Muscle of arm (tissue), 14 donors: ENCODE data around the gene OR2M4. TPM values are rescaled to one million over a fixed set of nuclear protein-coding genes. Genes with fewer than 3 reads are reported as not detected.
"Not testable (repeated sequence)": the region's sequence is repeated elsewhere in the genome, so short reads cannot be mapped to it uniquely, and the experiment has no call there.

Experiments
- DNase-seq: peaks from one replicate; pipeline ENCODE4 v3.0.0-alpha.2; 2013
- long read RNA-seq, 11 donors: transcript quantifications; one replicate each; lab custom pipeline, GENCODE V29; 2026
- polyA plus RNA-seq, 12 donors: library from polyadenylated mRNA; unstranded; fragments of 120-200 nt; gene quantifications; one replicate each; pipeline ENCODE4 v1.2.1, GENCODE V29; 2013; ENCODE audit not compliant: insufficient read length in 12 of 12

The OR2M4 gene
- polyA plus RNA-seq: under 1 TPM in 6 of 12 donors, not detected in 6; 0.03 to 0.07 (median 0.04) TPM
- long read RNA-seq, donor 1: 0 reads
- long read RNA-seq, donor 2: 0 reads
- long read RNA-seq, donor 3: 0 reads
- long read RNA-seq, donor 4: 0 reads
- long read RNA-seq, donor 5: 0 reads
- long read RNA-seq, donor 6: 0 reads
- long read RNA-seq, donor 7: 0 reads
- long read RNA-seq, donor 8: 0 reads
- long read RNA-seq, donor 9: 0 reads
- long read RNA-seq, donor 10: 0 reads
- long read RNA-seq, donor 11: 0 reads

DNA sequence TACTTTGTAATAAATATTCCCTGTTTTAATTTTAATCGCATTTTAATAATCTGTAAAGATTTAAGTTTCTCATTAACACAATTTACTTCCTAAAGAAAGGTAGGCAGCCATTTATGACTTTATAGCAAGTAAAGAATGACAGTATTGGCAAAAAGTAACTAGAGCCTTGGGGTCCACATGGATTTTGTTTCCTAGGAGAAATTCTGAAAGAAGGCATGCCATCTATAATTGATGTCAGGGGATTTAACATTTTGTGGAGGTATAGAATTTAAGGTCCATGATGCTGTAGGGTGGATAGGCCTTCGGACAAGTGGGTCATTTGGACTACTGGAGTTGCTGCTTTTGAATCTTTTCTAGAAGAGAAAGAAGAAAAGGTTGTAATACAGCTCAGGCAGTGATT, at the start of gene OR2M4:
Gene OR2M4, plus strand, starts transcription at position 301 of the 400 bp plus-strand sequence. CDS start 7,512 bp downstream, outside the sequence.
- no peak for DNase-seq

DNA sequence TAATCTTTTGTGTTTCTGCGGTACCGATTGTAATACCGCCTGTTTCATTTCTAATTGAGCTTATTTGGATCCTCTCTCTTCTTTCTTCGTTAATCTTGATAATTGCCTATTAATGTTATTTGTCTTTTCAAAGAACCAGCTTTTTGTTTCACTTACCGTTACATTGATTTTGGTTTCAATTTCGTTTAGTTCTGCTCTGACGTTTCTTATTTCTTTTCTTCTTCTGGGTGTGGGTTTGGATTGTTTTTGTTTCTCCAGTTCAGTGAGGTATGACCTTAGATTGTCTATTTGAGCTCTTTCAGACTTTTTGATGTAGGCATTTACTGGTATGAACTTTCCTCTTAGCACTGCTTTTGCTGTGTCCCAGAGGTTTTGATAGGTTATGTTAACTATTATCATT, 47.2 kb upstream of the OR2M4 start:
- no peak for DNase-seq

DNA sequence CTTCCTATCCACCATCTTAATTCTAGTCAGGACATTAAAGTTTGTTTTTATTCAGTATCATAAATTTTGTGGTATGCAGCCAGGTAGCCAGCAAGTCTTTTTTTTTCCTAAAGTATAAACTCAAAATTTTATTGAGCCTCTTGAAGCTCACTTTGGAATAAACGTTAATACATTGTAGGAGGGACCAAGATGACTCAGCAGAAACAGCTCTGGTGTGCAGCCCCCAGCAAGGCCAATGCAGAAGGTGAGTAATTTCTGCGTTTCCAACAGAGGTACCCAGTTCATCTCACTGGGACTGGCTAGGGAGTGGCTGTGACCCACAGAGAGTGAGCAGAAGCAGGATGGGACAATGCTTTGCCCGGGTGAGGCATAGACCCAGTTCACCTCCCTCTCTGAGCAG, 43.9 kb upstream of the OR2M4 start:
- no peak for DNase-seq

DNA sequence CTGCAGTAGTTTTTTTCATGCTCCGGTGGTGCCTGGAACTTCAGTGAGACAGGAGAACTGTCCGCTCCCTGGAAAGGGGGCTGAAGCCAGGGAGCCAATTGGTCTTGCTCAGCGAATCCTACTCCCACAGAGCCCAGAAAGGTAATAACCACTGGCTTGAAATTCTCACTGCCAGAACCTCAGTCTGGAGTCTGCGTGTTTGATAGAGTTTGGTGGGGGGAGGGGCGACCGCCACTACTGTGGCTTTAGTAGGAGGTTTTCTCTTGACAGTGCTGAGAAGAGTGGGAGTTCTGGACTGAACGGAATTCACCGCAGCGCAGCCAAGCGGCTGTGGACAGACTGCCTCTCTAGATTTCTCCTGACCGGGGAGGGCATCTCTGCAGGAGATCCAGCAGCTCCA, 42.2 kb upstream of the OR2M4 start:
- DNase-seq: no peak

DNA sequence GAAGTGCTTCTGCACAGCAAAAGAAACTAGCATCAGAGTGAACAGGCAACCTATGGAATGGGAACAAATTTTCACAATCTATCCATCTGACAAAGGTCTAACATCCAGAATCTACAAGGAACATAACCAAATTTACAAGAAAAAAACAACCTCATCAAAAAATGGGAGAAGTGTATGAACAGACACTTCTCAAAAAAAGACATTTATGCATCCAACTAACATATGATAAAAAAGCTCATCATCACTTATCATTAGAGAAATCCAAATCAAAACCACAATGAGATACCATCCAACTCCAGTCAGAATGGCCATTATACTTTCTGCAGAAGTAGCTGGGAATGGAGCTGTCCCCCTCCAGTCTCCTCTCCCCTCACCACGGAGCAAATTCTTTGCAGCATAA, 37.1 kb upstream of the OR2M4 start:
- DNase-seq: no peak

DNA sequence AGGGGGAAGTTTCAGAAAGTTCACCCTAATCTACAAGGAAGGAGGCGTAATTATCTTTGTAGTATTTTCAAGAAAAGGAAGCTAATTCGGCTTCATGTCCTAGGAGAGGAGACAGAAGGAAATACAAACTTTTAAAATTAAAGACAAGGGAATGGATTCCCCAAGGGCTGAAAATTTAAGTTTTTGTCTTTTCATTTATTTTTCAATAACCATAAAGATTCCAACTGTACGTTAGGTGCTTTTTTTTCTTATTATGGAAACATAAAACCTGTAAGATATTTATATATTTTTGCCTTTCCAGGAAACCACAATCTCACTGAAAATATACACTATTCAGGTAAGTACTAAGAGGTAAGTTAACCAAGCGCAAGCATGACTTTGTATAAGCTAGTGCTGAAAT, 34.3 kb upstream of the OR2M4 start, which contains the start of gene OR2M3:
Gene OR2M3, plus strand, starts transcription at position 301 of the 400 bp plus-strand sequence. CDS start 5,803 bp downstream, outside the sequence.
- DNase-seq: no peak

- DNase-seq: no peak
These were observed 15.3 kb upstream of the OR2M4 start for GRCh38 chr1:248215880-248216279.

GRCh38 chr1:248225537-248225936, 5.7 kb upstream of the OR2M4 start:
- no peak for DNase-seq

- no peak for DNase-seq
These were observed 1.8 kb upstream of the OR2M4 start for GRCh38 chr1:248229360-248229908.

- DNase-seq: no peak
These were observed 8.3 kb downstream of the OR2M4 start for GRCh38 chr1:248239478-248239877.

DNA sequence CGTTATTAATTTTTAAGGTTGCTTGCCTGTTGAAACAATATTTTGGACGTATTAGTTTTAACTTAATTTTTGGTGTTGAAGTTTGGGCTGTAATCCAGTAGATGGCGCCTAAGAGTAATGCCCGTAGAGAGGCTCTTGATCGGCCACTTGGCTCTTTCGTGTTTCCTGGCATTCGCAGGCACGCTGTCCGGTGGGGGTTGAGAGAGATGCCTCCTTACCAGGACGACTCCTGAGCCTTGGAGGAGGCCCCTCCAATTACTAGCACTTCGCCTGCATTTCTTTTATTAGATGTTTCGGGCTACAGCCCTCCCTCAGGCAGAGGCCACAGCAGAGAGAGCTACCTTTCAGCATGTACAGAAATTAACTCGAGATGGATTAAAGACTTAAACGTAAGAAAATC, 12.0 kb downstream of the OR2M4 start:
- DNase-seq: no peak

DNA sequence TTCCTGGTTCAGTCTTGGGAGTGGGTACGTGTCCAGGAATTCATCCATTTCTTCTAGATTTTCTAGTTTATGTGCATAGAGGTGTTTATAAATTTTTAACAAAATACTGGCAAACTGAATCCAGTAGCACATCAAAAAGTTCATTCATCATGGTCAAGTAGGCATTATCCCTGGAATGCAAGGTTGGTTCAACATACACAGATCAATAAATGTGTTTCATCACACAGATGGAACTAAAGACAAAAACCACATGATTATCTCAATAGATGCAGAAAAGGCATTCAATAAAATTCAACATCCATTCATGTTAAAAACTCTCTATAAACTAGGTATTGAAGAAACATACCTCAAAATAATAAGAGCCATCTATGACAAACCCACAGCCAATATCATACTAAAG, 28.1 kb downstream of the OR2M4 start:
- DNase-seq: not testable (repeated sequence)

DNA sequence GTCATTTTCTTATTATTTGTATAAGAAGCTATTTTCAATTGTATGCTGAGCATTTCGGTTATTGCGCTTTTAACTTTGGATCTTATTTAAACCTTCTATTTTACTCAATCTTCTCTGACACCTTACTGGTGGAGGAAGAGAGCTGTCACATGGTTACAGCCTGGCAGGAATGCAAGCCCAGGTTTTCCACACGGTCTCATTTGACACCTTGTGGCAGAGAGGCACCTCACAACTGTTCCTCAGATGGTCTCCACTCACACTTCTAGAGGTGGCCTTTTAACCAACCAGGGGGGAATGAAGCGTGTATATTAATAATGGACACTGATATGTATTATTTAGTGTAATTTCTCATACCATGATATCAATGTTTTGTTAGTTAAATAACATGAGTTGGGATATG, 37.0 kb downstream of the OR2M4 start:
- DNase-seq: no peak

DNA sequence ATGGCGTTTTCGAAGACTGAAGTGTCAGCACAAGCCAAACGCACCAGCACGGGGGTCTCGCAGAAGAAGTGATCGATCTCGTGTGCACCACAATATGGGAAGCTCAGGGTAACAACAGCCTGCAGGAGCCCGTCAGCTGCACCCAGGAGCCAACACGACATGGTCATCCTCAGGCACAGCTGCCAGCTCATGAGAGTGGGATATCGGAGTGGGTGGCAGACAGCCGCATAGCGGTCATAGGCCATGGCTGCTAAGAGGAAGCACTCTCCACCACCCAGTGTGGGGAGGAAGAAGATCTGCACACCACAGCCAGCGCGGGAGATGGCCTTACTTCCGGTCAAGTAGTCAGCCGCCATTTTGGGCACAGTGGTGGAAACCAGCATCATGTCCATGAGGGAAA, 42.0 kb downstream of the OR2M4 start:
- not testable (repeated sequence) for DNase-seq

DNA sequence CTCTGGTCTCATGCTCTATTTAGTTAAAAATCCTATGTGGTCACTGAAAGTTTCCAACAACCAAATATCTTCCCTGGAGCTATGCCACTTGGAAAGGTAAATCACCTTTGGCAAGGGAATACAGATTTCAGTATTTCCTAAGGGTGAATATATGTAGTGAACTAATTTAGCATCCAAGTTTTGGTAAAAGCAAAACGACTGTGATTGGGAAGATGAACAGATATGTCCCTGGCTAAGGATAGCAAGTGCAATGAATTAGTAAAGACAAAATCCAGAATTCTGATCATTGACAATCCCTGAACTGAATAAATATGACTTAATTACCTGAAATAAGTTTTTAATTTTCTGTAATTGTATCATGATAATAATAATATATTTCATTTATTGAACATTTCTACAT, 46.7 kb downstream of the OR2M4 start, which contains the start of gene OR2T33:
Gene OR2T33, minus strand, starts transcription at position 101 of the 400 bp plus-strand sequence. CDS start 4,162 bp downstream, outside the sequence.
- no peak for DNase-seq

- no peak for DNase-seq
These were observed 57.2 kb downstream of the OR2M4 start for GRCh38 chr1:248288391-248288790.

Other genes with a start within 250 kb of the OR2M4 start
- gene OR2L5, start 217.8 kb upstream of the OR2M4 start, polyA plus RNA-seq: not detected
- under 1 TPM in 2 of 12 donors, not detected in 10; 0.05 to 0.07 TPM for gene OR2L2, start 201.3 kb upstream of the OR2M4 start, polyA plus RNA-seq
- not detected for gene OR2L3, start 184.6 kb upstream of the OR2M4 start, polyA plus RNA-seq
- not detected for gene OR2L13, start 136.2 kb upstream of the OR2M4 start, polyA plus RNA-seq
- gene OR2M5, start 86.3 kb upstream of the OR2M4 start, polyA plus RNA-seq: not detected
- gene OR2M2, start 56.6 kb upstream of the OR2M4 start, polyA plus RNA-seq: not detected
- under 1 TPM in 4 of 12 donors, not detected in 8; 0.03 to 0.04 (median 0.03) TPM for gene OR2M3, start 34.2 kb upstream of the OR2M4 start, polyA plus RNA-seq
- gene OR2T33, start 46.6 kb downstream of the OR2M4 start, polyA plus RNA-seq: not detected
- gene OR2T12, start 72.0 kb downstream of the OR2M4 start, polyA plus RNA-seq: under 1 TPM in 1 of 12 donors, not detected in 11; 0.04 TPM
- not detected for gene OR2M7, start 93.2 kb downstream of the OR2M4 start, polyA plus RNA-seq
- not detected for gene OR14C36, start 117.4 kb downstream of the OR2M4 start, polyA plus RNA-seq
- gene OR2T4, start 130.2 kb downstream of the OR2M4 start, polyA plus RNA-seq: not detected
- not detected for gene OR2T6, start 144.3 kb downstream of the OR2M4 start, polyA plus RNA-seq
- gene OR2T1, start 171.6 kb downstream of the OR2M4 start, polyA plus RNA-seq: not detected
- gene OR2T2, start 214.2 kb downstream of the OR2M4 start, polyA plus RNA-seq: not detected
- gene OR2T3, start 241.9 kb downstream of the OR2M4 start, polyA plus RNA-seq: not detected